ENCODE data around the gene SEC14L5.

The SEC14L5 gene

DNA sequence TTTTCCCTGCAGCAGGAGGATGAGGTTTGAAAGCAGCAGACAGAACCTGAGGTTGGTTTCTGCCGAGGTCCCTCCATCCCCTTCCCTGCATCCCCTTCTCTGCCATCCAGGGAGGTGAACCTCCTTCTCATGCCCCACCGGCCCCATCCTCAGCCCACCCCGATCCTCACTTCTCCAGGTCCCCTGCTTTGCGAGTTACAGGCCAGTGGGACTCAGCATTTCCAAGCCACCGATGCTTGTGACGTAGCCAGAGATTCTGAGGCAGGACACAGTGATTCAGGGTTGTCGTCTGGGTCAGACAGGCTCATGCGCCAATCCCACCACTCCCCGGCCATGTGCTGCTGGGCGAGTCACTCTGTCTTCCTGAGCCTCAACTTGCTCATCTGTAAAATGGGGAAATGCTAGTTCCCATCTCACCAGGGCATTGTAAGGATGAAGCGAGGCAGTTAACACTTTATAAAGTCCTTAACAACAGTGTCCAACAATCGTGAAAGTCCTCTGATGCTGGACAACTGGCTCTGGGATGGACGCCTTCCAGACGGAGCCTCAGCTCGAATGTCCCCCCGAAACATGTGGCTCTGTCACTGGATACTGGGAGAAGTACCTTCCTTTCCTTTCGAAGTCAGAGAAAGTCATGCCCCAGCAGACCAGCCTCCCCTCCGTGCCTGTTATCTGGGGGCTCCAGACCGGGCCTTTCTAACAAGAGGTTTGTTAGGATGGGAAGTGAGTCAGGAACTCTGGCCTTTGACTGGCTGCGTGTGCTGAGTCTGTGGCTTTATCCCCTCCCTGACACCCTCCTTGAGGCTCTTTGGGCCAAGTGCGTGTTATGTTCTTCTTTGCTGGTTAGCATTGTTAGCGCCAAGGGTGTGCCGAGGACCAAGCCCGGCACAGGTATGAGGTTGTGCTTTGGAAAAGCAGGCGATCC is 21.9 kb downstream of the SEC14L5 start:
- no peak for TF ChIP-seq POLR2A (IDR thresholded peaks at IDR 0.05; ENCODE audit: low read length)
- no peak for TF ChIP-seq GATA1 (IDR thresholded peaks at IDR 0.05; ENCODE audit: low read depth, low read length)
- DNase-seq: no peak

DNA sequence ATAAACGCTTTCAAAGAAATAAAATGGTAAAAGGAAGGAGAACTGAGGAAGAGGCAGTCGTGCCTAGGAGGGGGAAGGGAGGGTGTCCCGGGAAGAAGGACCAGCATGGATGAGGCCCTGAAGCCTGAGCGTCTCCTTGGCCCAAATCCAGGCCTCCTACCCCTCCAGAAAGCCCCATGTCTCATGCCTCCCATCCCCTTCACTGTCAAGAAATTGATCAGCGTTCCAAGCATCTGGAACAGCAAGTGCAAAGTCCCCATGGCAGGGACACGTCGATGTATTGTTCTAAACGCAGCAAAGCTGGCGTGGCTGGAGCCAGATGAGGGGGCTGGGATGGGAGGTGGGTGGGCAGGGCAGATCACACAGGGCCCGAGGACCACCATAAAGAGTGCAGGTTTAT is 22.6 kb downstream of the SEC14L5 start:
- no peak for DNase-seq
- no peak for TF ChIP-seq GATA1 (IDR thresholded peaks at IDR 0.05; ENCODE audit: low read depth, low read length)
- TF ChIP-seq POLR2A (IDR thresholded peaks at IDR 0.05; ENCODE audit: low read length): no peak

DNA sequence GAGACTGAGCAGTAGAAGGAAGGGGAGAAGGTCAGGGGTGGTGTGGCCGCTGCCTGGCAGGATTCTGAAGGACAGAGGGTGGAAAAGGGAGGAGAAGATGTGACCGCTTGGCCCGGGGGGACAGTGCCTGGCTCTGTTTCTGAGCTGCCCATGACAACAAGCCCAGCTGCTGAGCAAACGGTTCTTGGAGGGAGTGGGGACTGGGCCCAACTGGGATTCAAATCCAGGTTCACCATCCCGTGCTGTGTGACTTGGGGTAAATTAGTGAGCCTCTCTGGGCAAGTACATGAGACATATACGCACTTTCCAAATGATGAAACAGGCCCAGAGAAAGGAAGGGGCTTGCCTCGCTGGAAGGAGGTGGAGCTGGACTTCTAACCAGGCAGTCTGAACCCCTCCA is 23.3 kb downstream of the SEC14L5 start:
- TF ChIP-seq POLR2A (IDR thresholded peaks at IDR 0.05; ENCODE audit: low read length): no peak
- no peak for TF ChIP-seq GATA1 (IDR thresholded peaks at IDR 0.05; ENCODE audit: low read depth, low read length)

DNA sequence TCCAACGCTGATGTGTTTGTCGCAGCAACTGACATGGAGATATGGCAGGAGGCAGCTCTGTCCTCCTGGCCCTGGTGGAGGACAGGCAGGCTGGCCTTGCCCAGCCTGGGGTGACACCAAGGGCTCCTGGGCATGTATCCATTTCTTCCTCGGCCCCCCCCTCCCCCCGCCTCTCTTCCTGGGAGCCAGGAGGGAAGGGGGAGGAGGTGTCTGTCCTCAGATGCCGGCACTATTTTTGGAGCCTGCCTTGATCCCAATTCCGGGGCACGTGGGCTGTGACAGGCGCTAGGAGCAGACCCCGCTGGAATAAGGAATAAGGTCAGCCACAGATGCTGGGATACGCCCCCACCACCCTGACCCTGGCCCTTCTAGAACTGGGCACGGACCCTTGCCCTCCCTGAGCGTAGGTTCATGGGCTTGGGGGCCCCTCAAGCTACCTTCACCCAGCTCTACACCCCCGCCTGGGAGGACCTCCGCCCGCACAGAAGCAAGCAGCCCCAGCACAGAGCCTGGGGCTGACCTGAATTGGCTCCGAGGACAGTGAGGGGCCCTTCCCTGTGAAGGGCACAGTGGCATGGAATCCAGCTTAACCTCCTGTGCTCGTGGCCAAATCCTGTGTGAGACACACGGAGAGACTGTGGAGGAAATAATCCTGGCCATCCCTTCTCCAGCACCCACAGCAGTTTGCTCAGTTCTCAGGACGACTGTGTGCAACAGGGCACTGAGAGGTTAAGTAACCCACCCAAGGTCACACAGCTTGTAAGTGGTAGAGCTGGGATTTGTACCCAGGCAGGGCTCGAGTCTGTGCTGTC is 24.1 kb downstream of the SEC14L5 start:
- no peak for DNase-seq
- TF ChIP-seq GATA1 (IDR thresholded peaks at IDR 0.05; ENCODE audit: low read depth, low read length): no peak
- no peak for TF ChIP-seq POLR2A (IDR thresholded peaks at IDR 0.05; ENCODE audit: low read length)

More for the DNA sequence above, 23.3 kb downstream of the SEC14L5 start:
- DNase-seq: no peak

DNA sequence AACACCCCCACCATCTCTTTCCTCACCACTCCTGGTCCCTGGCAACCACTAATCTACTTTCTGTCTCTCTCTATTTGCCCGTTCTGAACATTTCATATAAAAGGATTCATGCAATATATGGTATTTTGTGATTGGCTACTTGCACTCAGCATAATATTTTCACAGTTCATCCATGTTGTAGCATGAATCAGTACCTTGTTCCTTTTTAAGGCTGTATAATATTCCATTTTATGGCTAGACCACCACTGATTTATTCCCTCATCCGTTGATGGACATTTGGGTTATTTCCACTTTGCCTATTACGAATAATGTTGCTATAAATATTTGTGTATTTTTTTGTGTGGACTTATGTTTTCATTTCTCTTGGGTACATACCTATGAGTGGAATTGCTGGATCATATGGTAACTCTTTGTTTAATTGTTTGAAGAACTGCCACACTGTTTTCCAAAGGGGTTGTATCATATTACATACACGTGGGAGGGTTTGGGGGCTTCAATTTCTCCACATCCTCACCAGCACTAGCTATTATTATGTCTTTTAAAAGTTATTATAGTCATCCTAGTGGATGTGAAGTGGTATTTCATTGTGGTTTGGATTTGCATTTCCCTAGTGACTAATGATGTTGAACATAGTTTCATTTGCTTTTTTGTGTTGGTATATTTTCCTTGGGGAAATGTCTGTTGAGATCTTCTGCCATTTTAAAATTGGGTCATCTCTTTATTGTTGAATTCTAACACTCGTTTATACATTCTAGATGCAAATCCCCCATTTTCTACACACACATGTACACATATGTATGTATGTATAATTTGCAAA is 26.3 kb downstream of the SEC14L5 start:
- no peak for DNase-seq
- TF ChIP-seq POLR2A (IDR thresholded peaks at IDR 0.05; ENCODE audit: low read length) (no peak), GATA1 (IDR thresholded peaks at IDR 0.05; ENCODE audit: low read depth, low read length) (no peak)

DNA sequence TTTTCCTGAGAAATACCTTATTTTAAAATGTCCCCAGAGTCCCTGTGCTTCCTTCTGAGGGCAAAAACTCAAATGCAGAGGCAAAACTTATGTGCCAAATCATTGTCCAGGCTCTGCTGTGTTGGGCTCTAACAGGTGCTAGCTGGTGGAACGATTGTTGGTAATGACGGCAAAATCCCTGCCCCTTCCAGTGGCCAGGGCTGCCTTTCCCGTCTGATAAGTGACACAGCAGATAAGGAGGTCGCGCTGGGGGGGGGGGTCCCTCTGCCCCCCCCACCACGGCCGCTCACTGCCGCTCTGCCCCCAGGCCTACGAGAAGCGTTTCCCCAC is 29.1 kb downstream of the SEC14L5 start:
- TF ChIP-seq GATA1 (IDR thresholded peaks at IDR 0.05; ENCODE audit: low read depth, low read length) (no peak), POLR2A (IDR thresholded peaks at IDR 0.05; ENCODE audit: low read length) (no peak)
- no peak for DNase-seq

DNA sequence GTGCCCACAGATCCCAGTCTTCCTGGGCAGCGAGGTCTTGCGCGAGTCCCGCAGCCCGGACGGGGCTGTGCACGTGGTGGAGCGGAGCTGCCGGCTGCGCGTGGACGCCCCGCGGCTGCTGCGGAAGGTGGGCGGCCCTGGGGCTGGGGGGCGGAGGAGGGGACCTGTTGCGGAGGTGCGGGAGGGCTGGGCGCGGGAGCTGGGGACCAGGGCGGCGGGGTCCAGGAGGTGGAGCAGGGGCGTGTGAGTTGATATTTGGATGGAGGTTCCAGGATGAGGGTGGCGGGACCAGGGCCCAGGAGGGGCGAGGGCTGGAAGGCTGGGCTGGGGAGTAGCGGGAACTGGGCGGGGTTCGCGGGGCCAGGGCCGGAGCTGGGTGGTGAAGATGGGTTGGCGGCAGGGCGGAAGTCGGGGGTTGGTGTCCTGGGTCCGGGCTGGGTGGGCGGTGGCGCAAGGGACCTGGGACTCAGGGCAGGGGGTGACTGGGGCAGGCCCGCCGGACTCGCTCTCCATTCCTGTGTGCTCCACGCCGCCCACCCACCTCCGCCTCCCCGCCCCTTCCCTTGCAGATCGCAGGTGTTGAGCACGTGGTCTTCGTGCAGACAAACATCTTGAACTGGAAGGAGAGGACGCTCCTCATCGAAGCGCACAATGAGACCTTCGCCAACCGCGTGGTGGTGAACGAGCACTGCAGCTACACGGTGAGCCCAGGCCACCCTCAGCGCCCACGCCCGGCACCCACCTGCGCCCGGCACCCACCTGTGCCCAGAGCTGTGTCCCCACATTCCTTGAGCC is 29.6 kb downstream of the SEC14L5 start:
- DNase-seq: no peak
- TF ChIP-seq GATA1 (IDR thresholded peaks at IDR 0.05; ENCODE audit: low read depth, low read length): no peak
- TF ChIP-seq POLR2A (IDR thresholded peaks at IDR 0.05; ENCODE audit: low read length): no peak

DNA sequence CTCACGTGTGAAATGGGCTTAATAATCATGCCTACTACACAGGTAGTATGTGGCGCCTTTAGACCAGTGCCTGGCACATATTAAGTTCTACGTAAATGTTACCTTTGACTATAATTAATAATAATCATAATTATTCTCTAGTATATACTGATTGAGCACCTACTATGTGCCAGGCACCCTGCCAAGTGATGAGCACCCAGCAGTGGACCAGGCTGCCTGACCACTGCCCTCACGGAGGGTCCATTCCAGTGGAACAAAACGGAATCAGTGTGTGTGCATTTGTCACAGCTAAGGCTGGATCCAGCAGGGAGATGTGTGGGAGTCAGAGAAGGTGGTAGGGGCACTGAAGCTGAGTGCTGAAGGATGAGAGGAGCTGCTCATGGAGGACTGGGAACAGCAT is 30.5 kb downstream of the SEC14L5 start:
- TF ChIP-seq GATA1 (IDR thresholded peaks at IDR 0.05; ENCODE audit: low read depth, low read length) (no peak), POLR2A (IDR thresholded peaks at IDR 0.05; ENCODE audit: low read length) (no peak)
- no peak for DNase-seq

DNA sequence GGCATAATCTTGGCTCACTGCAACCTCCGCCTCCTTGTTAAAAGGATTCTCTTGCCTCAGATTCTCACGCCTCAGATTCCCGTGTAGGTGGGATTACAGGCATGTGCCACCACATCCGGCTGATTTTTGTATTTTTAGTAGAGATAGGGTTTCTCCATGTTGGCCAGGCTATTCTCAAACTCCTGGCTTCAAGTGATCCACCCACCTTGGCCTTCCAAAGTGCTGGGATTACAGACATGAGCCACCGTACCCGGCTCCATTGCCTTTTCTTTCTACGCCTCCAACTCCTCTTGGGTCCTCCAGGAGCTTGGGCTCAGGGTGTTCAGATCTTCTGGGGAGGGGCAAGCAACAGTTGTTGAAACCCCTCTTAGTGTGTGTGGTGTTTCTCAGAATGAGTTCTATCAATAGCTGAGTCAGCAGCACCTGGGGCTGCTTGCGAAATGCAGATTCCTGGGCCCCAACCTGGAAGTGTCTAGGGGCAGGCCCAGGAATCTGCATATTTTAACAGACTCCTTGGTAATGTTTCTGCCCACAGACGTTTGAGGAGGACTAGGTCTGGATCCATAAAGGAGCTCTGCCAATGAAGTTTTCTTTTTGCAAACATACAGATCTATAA is 31.4 kb downstream of the SEC14L5 start:
- TF ChIP-seq GATA1 (IDR thresholded peaks at IDR 0.05; ENCODE audit: low read depth, low read length) (no peak), POLR2A (IDR thresholded peaks at IDR 0.05; ENCODE audit: low read length) (no peak)
- no peak for DNase-seq

DNA sequence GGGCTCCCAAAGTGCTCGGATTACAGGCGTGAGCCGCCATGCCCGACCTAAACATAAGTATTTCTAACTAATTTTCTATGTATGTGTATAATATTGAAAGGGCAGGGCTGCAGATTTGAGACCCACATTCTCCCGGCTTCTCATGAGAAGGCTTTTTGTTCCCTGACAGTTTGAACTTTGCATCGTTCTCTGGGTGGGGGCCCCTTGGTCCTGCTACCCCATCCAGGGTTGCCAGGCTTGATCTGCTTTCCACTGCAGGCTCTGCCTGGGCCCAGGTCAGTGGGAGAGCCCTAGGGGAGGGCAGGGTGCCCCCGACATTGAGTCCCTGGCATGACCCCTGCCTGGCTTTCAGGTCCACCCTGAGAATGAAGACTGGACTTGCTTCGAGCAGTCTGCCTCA is 32.3 kb downstream of the SEC14L5 start:
- no peak for TF ChIP-seq GATA1 (IDR thresholded peaks at IDR 0.05; ENCODE audit: low read depth, low read length)
- no peak for TF ChIP-seq POLR2A (IDR thresholded peaks at IDR 0.05; ENCODE audit: low read length)
- DNase-seq: no peak

DNA sequence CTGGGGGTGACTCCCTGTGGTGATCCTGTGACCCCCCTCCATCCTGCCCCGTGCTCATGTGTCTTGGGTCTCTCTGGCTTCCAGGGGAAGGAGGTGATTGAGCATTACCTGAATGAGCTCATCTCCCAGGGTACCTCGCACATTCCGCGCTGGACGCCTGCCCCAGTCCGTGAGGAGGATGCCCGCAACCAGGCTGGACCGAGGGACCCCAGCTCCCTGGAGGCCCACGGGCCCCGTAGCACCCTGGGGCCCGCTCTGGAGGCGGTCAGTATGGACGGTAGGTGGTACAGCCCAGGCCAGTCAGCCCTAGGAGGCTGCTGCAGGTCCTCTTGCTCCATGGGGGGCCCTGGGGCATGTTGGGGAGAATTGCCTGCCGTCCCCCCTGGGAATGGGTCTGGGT is 33.6 kb downstream of the SEC14L5 start:
- TF ChIP-seq POLR2A (IDR thresholded peaks at IDR 0.05; ENCODE audit: low read length) (no peak), GATA1 (IDR thresholded peaks at IDR 0.05; ENCODE audit: low read depth, low read length) (no peak)
- DNase-seq: no peak

DNA sequence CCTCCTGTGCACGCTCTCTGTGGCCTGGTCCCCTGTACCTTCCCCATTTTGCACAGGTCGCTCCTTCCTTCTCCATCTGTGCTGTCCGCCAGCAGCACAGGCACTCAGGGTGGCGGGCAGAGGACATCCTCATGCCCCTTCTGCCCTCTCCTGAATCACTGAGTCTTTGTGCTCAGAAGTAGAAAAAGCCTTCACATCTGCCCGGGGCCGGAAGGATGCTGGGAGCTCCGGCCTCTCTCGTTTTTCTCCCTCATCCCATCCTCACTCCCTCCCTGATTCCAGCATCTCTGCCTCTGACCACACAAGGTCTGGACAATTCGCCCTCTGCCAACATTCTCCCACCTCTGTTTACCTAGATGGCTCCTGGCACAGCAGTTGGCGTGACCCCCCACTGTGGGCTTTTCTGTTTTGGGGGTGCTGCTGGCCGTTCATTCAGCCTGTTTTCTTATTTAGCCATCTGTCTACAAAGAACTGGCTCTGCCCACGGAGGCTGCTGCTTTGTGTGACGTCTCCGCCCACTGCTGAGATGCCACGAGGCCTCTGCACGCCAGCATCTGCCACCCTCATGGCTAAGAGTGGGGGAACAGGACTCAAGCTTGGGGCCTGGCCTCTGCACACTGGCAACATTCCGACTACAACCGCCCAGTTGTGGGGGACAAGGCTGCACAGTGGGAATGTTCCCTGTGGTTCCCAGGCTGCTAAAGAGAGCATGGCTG is 36.7 kb downstream of the SEC14L5 start:
- no peak for DNase-seq
- no peak for TF ChIP-seq POLR2A (IDR thresholded peaks at IDR 0.05; ENCODE audit: low read length)
- no peak for TF ChIP-seq GATA1 (IDR thresholded peaks at IDR 0.05; ENCODE audit: low read depth, low read length)
